ENCODE data around the gene KCNQ1OT1.

The KCNQ1OT1 gene

DNA sequence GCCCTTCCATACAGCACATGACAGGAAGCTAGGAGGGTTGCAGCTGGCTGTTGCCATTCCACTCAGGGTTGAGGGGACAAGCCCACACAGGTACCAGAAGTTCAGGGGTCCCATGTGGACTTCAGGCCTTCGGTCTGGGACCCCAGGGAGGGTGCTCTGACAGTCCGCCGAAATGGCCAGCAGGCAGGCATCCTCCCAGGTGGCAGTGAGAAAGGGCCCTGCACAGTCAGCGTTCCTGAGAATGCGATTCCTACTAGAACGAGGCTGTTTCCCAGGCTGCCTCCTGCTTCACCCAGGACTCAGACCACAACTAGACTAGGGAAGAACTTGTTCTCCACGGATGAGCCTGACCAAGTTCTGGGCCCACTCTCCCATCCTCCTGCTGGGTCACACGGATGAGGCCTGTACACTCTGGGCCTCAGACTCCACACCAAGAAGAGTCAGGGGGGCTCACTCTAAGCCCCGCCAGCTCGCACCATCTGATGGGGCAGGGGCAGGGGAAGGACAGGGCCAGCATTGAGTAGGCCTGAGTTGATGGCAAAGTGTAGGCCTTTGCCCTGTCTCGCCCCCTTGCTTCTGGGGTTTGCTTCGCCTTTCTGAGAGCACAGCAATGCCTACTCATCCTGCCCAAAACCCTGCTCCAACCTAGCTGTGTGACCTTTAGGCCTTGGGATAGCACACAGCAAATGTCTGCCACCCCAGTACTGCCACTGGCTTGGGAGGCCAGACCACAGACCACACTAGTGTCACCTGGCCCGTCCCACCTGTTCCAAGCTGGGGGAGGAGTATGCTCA is 14.0 kb downstream of the KCNQ1OT1 start:
- no peak for DNase-seq

DNA sequence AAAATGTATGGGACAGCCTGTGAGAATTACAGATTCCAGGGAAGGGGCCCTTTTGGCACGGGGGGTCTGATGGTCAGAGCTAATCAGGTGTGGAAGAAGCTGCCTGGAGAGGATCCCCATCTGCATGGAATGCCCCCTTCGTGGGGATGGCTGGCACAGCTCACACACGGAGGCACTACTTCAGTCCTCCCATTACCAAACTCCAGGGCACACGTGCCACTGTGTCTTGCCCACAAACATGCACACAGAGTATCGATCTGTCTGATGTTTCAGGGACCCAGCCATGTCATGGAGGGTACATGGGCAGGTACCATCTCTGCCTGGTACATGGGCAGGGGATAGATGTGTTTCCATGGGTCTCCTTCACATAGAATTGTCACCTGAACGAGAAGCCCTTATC is 14.7 kb downstream of the KCNQ1OT1 start:
- no peak for DNase-seq

DNA sequence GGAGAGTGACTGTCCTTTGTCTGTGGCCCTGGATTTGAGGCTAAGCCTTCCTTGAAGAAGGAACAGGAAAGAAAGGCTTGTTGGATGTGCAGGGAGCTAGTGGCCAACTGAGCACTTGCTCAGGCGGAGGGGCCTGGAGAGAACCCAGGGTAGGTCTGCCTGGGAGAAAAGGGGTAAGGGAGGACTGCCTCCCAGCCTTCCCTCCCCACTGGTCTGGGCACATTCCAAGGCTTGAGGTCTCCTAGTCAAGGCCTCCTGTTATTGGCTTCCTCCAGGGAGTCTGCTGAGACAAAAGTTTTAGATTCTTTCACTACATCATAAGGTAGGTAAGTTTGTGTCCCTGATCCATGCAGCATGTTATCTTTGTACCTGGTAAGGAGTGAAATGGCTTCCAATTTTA is 15.2 kb downstream of the KCNQ1OT1 start:
- DNase-seq = no peak

GRCh38 chr11:2683806-2684205 is 16.0 kb downstream of the KCNQ1OT1 start:
- no peak for DNase-seq

DNA sequence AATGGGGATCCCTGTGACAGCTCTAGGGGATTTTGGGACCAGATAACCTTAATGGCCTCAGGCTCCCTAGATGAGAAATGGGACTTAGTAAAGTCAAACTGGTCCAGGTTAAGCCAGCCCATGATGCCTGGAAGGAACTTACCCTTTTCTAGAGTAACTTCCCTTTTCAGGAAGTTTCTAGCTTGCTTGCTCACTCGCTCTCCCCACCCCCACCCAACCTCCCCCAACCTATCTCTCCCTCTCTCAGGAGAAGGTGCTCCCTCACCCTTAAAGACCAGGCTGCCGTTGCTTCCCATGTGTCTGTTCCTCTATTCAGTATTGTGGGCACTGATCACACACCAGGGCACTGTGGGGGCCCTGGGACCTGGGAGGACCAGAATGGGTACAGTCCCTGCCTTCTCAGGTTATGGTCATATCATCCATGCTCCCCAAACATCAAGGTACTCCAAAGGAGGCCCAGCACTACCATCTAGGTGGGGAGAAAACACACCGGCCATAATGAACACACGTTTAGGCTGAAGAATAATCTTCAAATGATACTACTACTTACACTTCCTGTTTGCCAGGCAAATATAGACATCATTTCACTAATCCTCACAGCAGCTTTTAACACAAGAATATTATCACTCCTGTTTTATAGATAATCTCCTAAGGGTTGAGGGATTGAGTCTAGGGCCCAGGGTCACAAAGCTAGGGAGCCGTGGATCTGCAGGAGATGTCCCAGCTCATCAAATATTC is 18.2 kb downstream of the KCNQ1OT1 start:
- no peak for DNase-seq

GRCh38 chr11:2679011-2679676 is 20.6 kb downstream of the KCNQ1OT1 start:
- DNase-seq = no peak

DNA sequence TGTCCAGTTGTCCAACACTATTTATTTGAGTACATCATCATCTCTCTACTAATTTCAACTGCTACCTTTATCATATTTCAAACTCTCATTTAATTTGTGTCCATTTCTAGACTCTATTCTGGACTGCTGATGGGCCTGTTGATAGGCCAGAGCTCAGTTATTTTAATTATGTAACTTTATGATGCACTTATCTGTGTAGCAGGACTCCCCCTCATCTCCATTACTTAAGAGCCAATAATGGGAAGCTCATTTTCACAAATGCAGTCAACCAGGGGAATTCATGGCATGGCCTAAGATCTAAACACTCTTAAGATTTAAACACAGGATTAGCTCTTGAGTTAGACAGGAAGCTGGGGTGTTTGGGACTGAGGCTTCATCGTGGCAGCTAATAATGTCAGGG is 21.4 kb downstream of the KCNQ1OT1 start:
- DNase-seq = no peak

GRCh38 chr11:2677127-2677526 is 22.7 kb downstream of the KCNQ1OT1 start:
- no peak for DNase-seq

DNA sequence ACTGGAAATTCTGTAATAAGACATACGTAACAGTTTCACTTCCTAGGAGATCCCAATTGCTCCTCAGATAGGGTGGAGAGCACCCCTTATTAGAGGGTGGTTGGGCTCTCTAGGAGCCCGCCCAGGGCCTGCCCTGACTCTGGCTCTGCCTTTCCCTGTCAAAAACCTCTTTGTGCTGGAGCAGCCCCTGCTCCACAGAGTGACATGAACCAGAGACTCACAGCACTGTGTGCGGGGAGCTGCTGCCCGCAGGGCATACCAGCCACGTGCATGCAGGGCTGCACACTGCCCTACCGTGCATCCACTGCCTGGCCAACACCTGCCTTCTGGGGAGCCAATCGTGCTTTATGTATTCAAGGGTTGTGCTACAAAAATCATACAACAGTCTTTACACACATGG is 24.3 kb downstream of the KCNQ1OT1 start:
- DNase-seq = no peak

GRCh38 chr11:2674658-2675131 is 25.1 kb downstream of the KCNQ1OT1 start:
- no peak for DNase-seq

DNA sequence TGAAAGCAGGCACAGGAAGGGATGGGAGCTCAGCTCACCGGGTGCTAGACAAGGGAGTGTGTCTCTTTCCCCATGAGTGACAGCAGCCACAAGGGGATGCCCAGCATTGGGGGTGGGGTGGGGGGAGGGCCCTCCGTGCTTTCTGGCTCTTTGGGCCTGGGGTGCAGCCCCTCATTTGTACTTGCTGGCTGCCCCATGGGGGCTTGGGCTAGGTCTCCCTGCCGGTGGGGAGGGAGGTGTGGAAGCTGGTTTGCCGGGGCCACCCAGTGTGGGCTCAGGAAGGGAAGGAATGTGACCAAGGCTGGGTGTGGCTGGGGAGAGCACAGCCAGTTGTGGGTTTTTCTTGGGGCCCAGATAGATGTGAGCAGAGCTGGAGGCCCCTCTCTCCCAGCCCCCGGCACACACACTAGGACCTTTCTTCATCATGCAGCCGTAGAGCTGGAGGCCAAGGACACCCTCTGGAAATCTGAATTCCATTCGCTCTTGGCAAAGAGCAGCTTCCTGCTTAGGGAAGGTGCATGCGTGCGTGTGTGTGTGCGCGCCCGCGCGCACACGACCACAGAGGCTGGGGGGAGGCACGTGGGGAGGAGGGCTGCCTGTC is 25.8 kb downstream of the KCNQ1OT1 start:
- DNase-seq = no peak

DNA sequence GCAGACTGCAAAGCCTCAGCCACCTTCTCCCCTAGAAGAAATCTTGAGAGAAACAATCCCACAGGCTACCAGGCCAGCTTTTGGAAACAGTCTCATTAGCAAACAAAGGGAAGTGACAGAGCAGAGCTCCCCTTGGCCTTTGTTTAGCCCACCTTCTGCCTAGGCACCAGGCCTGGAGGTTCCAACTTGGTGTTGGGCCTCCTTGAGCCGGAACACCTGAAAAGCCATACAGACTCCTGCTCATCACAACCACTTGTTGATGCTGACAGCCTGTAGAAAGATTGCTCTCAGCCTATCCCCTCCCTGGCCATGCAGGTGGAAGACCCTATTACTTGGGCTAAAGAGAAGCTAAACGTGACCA is 26.6 kb downstream of the KCNQ1OT1 start:
- DNase-seq = no peak

- DNase-seq = no peak
Observed at GRCh38 chr11:2672553-2673249, 27.1 kb downstream of the KCNQ1OT1 start.

- DNase-seq = no peak
Observed at GRCh38 chr11:2671748-2672147, 28.0 kb downstream of the KCNQ1OT1 start.

DNA sequence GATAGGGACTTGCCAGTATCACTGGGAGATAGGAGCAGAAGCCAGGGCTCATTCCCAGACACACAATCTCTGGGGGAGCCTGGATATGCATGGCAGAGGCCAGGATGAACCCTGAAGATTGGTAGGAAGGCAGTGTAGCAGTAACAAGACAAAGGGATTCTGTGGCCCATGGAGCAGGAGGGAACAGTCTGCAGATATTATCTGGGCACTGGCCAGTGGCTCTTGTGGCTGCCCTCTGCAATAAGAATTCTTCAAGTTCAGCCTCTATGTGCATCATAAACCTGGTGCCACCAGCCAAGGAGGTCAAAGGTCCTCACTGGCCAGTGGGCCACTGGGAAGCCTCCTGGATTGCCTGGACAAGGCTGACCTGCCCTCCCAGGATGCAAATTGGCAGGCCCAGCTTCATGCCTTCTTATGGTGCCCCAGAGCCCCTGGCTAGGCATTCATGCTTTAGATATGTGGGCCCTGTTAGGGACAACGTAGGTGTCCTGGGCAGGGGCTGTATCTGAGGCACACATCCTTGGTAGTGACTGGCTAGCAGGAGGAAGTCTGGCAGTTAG is 29.2 kb downstream of the KCNQ1OT1 start:
- no peak for DNase-seq

- DNase-seq = no peak
Observed at GRCh38 chr11:2669634-2670469, 29.9 kb downstream of the KCNQ1OT1 start.

- DNase-seq = no peak
Observed at GRCh38 chr11:2668876-2669275, 30.9 kb downstream of the KCNQ1OT1 start.

- DNase-seq = no peak
Observed at GRCh38 chr11:2667940-2668339, 31.9 kb downstream of the KCNQ1OT1 start.

- DNase-seq = no peak
Observed at GRCh38 chr11:2666828-2667570, 32.8 kb downstream of the KCNQ1OT1 start.

DNA sequence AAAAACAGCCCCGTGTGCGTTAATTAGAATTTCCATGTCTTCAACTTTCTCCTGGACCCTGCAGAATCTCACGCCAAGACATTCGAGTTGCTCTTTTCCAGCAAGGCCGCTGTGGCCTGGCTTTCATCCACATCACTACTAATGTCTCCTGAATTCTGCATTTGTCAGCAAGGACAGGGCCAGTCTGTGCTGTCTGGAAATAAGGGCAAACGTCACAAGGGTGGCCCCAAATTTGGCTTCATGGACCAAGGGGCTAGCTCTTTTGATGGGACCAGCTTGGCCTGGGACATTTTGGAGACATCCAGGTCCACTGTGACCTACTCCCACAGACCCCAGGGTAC is 33.4 kb downstream of the KCNQ1OT1 start:
- DNase-seq = no peak
